Mesenteric fat pad (tissue), 1 donor: ENCODE results near the gene ARID3A. TPM values are rescaled to one million over a fixed set of nuclear protein-coding genes. Genes with fewer than 3 reads are reported as not detected.

Experiments used
- DNase-seq: peaks from one replicate; pipeline ENCODE4 v3.0.0-alpha.2; 2020; ENCODE audit warnings: low spot score
- total RNA-seq: library from RNA; stranded (reverse); fragmentation: NEBNext Ultra II Directional; extraction: Animal tissue kit (Norgen Biotek cat#: 25700); gene quantifications from one replicate; pipeline ENCODE4 v1.2.1, GENCODE V29; 2021
- donor health status: DM: yes; HTN: yes; CAD: no.

Gene ARID3A
- total RNA-seq, 1 donor from 2014 or later = 19.5 TPM

DNA sequence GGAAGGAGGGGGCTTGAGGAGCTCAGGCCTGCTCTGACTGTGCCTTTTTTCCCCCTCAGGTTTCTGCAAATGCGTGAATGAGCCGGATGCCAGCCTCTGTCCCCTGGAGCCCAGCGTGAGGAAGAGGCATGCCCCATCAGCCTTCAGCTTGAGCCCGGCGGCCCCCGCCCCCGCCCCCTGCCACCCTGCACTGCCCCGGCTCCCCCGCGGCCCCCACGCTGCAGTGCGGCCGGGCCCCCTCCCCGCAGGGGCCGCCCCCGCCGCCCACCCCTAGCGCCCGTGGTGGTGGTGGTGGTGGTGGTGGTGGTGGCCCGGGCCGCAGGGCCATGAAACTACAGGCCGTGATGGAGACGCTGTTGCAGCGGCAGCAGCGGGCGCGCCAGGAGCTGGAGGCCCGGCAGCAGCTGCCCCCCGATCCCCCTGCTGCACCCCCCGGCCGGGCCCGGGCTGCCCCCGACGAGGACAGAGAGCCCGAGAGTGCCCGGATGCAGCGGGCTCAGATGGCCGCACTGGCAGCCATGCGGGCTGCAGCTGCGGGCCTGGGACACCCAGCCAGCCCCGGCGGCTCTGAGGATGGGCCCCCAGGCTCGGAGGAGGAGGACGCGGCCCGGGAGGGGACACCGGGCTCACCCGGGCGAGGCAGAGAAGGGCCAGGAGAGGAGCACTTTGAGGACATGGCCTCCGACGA is 3.5 kb downstream of the ARID3A start:
- DNase-seq = no peak

DNA sequence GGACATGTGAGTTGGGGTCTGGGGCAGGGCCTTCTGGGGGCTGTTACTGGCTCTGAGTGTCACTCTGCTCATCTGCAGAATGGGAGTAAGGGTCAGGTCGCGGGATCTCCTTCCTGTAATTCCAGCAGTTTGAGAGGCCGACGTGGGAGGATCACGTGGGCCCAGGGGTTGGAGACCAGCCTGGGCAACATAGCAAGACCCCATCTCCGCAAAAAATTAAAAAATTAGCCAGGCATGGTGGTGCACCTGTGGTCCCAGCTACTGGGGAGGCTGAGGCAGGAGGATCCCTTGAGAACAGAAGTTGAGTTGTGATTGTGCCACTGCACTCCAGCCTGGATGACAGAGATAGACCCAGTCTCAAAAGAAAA is 4.0 kb downstream of the ARID3A start:
- DNase-seq = no peak

DNA sequence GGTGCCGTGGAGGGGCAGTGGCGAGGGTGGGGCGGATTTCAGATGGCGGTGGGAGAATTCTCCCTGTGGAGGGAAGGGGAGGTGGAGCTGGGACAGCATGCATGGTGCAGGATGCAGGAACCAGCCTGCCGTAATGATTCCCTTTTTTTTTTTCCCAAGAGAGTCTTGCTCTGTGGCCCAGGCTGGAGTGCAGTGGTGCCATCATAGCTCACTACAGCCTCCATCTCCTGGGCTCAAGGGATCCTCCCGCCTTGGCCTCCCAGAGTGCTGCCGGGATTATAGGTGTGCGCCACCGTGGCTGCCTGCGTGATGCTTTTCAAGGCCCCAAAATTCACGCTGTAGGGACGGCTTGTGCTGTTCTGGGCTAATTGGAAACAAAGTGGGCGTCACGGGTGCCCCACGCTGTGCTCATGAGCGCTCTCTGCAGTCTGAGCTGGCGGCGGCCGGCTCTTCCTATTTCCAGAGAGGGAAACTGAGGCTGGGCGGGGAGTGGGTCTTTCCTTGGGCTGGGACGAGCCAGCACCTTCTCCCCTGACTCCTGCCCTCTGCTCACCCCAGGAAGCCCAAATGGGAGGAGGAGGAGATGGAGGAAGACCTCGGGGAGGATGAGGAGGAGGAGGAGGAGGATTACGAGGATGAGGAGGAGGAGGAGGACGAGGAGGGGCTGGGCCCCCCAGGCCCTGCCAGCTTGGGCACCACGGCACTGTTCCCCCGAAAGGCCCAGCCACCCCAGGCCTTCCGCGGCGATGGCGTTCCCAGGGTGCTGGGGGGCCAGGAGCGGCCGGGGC is 6.2 kb downstream of the ARID3A start:
- DNase-seq = no peak

DNA sequence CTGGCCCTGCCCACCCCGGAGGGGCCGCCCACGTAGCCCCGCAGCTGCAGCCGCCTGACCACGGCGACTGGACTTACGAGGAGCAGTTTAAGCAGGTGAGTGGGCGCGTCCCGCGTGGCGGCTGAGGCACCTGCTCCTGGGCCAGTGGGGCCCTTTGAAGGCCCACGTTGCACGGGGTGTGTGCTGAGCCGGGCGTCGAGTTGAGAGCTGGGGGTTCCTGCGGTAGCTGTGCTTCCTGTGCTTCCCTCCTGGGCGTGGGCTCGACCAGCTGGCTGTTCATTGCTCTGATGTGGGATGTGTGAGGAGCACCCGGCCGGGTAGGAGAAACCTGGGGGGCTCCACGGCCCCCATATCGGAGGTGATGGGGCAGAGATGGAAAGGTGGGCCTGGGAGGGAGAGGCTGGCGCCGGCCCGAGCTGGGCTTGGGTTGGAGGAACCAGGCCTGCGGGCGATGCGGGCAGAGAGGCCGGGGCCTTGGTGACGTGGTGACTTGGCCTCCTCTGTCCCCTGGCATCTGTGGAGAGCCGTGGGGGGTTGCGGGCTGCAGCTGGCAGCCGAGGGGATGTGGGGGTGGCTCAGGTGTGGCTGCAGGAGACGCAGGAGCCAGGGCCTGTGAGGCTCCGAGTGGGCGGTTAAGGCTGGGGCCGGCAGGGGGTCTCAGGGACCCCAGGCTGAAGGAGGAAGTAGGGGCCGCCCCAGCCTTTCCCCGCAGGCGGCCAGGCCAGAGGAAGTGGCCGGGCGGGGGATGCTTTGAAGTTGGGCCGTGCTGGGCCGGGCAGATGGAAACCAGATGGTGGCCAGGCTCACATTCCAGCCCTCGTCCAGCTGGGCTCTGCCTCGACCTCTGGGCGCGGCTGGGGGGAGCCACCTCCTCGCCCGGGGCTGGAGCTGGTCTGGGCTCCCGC is 7.1 kb downstream of the ARID3A start:
- no peak for DNase-seq

DNA sequence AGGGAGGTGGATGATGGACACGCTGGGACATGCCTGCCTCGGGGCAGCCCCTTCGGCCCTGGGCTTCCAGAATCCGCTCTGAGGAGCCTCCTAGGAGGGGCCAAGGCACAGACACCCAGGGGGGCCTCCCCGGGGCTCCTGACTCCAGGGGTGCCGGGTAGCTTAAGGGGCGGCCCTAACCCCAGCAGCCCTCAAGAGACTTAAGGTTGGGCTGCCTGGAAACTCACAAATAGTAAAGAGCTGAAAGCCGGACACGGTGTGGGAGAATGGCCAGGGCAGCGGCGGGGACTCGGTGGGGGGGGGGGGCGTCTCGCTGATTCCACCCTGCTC is 7.7 kb downstream of the ARID3A start:
- no peak for DNase-seq

DNA sequence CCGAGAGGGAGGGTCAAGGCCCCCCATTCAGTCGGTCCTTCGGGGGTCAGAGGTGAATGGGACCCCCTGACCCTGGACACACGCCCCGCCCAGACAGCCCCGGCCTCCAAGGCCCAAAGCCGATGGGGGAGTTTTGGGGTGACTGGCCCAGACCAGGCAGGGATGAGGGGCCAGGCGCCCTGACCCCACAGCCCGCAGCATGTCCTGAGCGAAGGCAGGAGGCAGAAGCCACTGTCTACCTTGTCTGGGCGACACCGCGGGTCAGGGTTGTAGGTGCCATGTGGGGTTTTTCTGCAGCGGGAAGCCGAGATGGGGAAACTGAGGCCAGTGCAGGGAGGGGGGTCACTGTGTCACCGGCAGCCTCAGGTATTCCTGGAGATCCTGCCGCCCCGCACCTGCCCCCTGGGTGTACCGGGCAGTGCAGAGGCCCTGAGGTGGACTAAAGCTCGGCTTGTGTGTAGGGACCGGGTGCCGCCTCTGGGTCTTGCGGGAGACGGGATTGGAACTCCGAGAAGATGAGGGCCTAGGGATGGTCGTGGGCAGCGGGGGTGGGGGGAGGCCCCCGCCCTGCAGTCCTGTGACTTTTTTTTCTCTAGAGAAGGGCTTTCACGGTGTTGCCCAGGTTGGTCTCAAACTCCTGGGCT is 8.5 kb downstream of the ARID3A start:
- no peak for DNase-seq

DNA sequence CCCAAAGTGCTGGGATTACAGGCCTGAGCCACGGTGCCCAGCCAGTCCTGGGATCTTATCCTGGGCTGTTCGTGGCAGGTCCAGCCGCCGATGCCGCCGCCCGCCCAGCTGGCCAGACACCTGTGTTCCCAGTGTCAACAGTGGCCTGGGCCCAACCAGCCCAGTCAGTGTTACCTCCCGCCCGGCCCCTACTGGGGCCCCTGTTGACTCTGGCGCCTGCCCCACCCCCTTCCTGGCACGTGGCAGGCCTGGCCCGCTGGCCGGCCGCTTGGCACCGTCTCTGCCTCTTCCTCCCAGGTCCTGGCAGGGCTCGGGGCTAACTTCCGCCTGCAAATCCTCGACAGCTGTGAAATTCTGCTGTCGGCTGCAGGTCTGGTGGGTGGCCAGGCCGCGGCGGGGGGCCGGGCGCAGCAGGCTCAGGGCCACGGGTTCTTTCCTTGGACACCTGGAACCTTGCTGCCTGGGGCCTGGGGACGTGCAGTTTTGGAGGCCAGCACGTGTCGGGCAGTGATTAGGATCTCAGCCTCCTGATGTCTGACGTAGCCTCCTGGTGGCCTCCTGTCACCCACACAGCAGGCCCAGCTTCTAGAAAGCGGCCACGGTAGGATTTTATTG is 9.1 kb downstream of the ARID3A start:
- peak; percentile 94 for DNase-seq

DNA sequence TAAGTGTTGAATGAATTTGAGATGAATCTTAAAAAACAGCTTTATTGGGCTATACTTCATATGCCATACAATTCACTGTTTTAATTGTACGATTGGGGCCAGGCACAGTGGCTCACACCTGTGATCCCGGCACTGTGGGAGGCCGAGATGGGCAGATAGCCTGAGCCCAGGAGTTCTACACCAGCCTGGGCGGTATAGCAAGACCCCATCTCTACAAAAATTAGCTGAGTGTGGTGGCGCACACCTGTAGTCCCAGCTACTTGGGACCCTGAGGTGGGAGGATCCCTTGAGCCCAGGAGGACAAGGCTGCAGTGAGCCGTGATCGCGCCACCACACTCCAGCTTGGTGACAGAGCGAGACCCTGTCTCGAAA is 10.3 kb downstream of the ARID3A start:
- DNase-seq = no peak

DNA sequence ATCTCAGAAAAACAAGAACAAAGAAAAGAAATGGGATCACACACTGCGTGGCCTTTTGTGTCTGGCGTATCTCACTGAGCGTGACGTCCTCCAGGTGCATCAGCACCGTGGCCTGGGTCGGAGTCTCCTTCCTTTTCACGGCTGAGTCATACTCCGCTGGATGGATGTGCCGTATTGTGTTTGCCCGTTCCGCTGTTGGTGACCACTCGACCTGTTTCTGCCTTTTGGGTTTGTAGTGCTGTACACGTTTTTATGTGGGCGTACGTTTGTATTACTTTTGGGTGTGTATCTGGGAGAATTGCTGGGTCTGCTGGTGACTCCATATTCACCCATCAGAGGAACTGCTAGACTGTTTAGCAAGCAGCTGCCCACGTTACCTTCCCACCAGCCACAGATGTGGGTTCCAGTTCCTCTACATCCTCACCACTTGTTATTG is 11.4 kb downstream of the ARID3A start:
- no peak for DNase-seq

DNA sequence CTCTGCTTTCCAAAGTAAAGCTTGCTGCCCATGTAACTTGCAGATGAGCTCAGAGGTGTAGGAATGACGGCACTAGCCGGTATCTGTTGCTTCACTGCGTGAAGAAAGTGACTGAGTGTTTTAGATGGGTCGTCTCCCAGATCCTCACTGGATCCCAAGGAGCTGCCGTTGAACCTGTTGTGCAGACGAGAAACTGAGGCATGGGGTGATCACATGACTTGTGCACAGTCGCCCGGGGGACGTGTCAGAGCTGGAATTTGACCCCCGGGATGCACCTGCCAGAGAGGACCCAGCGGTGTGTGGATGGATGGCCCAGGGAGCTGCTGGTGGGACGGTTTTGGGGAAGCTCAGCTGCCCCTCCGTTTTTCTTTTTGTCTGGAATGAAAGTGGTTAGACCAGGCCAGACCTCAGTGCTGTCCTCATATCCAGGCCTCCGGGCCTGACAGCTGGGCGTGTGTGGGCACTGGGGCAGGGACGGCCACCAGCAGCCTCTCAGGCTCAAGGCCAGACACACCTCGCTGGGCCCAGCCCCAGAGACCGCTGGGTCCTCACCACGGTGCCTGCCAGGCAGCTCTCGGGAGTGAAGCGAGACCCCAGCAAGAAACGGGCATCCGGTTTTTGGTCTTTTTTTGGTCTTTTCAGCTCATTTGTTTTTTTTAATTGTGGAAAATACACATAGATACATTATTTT is 12.5 kb downstream of the ARID3A start:
- no peak for DNase-seq

DNA sequence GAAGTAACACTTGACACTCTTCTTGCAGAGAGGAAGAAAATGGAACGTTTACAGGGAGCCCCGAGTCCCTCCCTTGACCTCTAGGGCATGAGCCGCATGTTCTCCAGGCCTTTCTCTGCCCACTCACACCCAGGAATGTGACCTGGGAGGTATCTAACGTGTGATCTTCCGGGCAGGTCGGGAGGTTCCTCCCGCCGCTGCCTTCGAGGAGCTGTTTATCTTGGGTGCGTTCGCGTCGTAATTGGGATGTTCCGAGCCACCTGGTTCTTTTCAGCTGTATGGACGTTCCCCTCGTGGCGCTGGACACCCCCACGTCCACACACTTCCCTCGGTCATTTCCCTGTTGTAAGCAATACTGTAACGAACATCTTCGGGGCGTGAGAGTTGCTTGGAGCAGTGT is 13.6 kb downstream of the ARID3A start:
- no peak for DNase-seq

DNA sequence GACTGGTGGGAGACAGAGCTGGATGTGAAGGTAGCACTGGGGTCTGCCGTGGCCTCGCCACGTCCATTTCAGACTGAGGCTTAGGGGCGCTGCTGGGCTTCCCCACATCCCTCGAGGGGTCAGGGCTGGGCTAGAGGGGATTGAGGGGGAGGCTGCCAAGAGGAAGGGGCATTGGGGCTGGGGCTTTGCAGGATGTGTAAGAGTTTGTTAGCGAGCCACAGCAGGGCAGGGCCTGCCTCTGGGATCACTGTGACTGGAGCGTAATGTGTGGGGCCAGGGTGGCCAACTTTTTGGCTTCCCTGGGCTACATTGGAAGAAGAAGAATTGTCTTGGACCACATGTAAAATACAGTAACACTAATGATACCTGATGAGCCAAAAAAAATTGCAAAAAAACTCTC is 14.1 kb downstream of the ARID3A start:
- no peak for DNase-seq

DNA sequence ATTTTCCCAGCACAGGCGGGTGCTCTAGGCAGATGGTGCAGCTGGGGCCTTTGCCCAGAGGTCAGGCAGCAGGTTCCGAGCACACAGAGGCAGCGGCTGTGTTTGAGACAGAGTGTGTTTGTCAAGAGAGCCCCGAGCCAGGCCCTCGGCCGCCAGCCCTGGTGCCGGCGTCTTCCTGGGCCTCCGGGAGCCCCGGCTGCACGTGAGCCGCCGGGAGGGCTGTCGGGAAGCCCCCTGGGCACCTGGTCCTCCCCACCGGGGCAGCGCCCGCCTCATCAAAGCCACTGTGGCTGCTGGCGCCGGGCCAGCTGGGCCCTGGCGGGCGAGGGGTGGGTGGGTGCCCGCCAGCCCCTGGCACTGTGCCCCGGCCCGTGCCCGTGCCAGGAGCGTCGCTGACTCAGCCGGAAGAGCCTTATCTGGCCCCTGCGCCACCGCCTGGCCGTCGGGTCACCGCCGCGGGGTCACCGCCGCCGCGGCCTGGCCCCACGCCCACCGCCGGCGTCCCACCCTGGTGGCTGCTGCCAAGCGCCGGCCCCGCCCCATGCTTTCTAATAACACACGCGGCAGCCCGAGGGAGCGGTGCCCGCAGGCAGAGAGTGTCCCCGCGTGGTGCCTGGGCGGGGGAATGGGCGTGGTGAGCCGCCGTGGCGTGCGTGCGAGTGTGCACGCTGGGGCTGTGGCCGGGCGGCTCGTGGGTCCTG is 14.9 kb downstream of the ARID3A start:
- peak; percentile 95 for DNase-seq

DNA sequence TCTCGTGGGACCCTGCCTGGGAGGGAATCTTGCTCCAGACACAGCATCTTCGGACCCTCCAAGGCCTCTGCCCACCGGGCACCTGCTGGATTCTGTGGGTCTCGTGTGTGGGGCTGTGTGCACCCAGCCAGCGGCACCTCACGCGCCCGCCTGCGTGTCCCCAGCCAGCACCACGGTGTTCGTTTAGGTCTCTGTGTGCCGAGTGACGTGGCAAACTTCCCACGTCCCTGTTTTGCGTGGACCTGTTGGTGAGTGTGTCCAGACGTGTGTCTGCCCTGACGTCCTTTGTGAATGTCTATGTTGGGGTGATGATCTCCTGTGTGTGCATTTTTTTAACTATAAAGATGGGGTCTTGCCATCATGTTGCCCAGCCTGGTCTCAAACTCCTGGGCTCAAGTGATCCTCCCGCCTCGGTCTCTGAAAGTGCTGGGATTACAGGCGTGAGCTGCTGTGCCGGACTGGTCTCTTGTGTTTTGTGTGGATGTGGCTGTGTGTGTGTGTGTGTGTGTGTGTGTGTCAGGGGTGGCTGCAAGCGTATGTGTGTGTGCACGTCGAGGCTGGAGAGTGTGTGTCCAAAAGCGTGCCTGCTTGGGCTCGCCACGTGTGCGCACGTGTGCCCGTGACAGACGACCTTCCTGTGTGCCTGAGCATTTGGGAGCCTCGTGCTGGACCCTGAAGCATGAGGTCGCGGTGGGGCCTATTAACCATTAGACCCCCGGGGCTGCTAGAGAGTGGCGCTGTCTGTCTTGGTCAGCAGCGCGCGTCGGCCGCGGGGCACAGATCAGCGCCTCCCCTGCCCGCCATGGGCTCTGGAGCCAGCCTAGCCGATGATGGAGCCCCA is 15.7 kb downstream of the ARID3A start:
- no peak for DNase-seq

DNA sequence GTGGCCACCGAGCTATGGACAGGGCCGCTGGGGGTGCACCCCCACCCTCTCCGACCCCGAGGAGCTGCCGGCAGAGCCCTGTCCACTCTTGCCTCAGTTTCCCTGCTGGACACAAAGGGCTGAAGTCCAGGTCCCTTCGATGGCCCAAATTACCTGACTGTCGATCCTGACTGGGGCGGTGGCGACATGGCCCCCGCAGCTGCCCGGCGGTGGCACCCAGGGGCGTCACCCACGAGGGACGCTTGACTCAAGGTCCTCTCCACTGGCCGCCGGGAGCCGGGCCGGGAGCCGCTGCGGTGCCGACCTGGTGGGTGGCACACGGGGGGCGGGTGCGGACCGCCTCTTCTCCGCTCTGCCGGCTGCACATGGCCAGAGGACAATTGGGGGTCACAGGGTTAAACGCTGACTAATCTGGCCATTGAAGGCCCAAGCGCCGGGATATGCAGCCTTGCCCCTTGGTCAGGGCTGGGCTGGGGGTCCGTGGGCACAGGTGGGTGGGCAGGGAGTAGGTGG is 16.4 kb downstream of the ARID3A start:
- DNase-seq = no peak

DNA sequence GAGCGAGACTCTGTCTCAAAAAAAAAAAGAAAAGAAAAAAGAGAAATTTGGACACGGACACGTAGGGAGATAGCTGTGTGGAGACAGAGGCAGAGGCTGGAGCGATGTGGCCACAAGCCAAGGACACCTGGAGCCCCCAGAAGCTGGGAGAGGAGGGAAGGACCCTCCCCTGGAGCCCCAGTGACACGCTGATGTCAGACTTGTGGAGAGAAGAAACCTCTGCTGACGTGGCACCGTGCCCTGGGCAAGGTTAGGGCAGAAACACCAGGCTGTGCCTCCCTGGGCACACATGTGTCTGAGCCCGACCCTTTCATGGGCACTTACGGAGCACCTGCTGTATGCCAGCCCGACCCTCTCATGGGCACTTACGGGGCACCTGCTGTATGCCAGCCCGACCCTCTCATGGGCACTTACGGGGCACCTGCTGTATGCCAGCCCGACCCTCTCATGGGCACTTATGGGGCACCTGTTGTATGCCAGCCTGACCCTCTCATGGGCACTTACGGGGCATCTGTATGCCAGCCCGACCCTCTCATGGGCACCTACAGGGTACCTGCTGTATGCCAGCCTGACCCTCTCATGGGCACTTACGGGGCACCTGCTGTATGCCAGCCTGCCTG is 17.8 kb downstream of the ARID3A start:
- no peak for DNase-seq

DNA sequence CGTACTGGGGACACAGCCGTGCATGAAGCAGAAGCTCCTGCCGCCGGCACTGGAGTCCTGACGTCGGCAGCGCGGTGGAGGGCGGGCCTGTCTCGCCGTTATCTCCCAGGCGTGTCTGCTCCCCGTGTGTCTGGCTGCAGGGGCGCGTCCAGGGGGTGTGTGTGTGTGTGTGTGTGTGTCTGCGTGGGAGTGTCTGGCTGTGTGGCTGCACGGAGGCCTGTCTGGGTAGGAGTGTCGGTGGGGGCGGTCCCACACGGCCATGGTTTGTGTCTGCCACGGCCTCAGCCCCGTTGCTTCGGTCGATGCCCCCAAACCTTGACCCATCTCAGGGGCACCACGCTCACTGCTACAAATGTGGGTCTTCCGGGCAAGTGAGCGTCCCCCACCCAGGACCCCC is 18.3 kb downstream of the ARID3A start:
- DNase-seq = no peak

DNA sequence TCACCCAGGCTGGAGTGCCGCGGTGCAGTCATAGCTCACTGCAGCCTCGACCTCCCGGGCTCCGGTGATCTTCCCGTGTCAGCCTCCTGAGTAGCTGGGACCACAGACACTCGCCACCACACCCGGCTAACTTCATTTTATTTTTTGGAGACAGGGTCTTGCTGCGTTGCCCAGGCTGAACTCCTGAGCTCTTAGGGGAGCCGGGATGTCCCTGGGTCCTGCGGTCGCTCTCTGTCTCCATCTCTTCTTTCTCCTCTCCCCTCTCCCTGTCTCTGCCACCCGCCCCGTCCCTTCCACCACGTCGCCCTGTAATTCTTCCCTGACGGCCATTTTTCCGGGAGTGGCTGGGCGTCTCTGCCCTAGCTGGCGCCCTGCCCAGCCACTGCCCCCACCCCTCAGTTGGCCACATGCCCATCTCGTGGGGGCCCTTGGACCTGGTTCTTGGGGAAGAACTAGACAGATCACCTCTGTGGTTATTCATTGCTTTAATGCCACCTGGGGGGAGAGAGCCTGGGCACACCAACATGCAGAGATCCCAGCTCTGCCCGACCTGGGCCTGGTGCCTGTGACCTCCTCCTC is 18.9 kb downstream of the ARID3A start:
- no peak for DNase-seq
